A549 treated with RU486 at 1 μM for 4 hours (cell line): ENCODE measurements around the gene NEK9. TPM values are rescaled to one million over a fixed set of nuclear protein-coding genes. Genes with fewer than 3 reads are reported as not detected.

Experiments
- total RNA-seq: library from RNA; stranded (reverse); fragments of 200-300 nt; extraction: Qiagen RNA extraction; gene quantifications from 5 replicates; pipeline ENCODE4 v1.2.3, GENCODE V29; 2022; ENCODE audit warnings: low read depth

NEK9 gene
- 23.4 to 37.1 TPM (median 30.2 TPM) in 5 replicates for total RNA-seq

GRCh38 chr14:75126679-75127473 lies at the start of gene NEK9:
NEK9 (minus strand) TSS chr14:75127048; CDS start chr14:75126921, 127 bp downstream.

GRCh38 chr14:75176142-75176820 lies 49.4 kb upstream of the NEK9 start, which contains the start of gene TMED10:
TMED10 (minus strand) TSS chr14:75176612; CDS start chr14:75176579, 33 bp downstream.

GRCh38 chr14:75069121-75069810 lies 57.6 kb downstream of the NEK9 start, which contains the start of gene ZC2HC1C:
ZC2HC1C (plus strand) TSS chr14:75069641; CDS start chr14:75070574, 933 bp downstream.

GRCh38 chr14:75063491-75064204 lies 63.2 kb downstream of the NEK9 start, which contains the start of gene ACYP1:
ACYP1 (minus strand) TSS chr14:75064024; CDS start chr14:75063553, 471 bp downstream.

GRCh38 chr14:75050852-75051555 lies 75.8 kb downstream of the NEK9 start, which contains the start of gene MLH3:
MLH3 (minus strand) TSS chr14:75051467; CDS start chr14:75049655, 1,812 bp downstream.

Other genes with a start within 250 kb of the NEK9 start
- 88.4 to 101 TPM (median 92.1 TPM) in 5 replicates for gene DLST, start 245.1 kb downstream of the NEK9 start, total RNA-seq
- gene RPS6KL1, start 203.8 kb downstream of the NEK9 start, total RNA-seq = 0.16 to 0.68 TPM (median 0.38 TPM) in 5 replicates
- 2.4 to 4.1 TPM (median 3.2 TPM) in 5 replicates for gene PGF, start 171.5 kb downstream of the NEK9 start, total RNA-seq
- 74.4 to 95.7 TPM (median 76.6 TPM) in 5 replicates for gene EIF2B2, start 124.1 kb downstream of the NEK9 start, total RNA-seq
- gene MLH3, start 75.6 kb downstream of the NEK9 start, total RNA-seq = 16.8 to 19.2 TPM (median 17.5 TPM) in 5 replicates
- 18.6 to 25.8 TPM (median 23.5 TPM) in 5 replicates for gene ACYP1, start 63.0 kb downstream of the NEK9 start, total RNA-seq
- 3.0 to 4.3 TPM (median 3.3 TPM) in 5 replicates for gene ZC2HC1C, start 57.4 kb downstream of the NEK9 start, total RNA-seq
- 253 to 294 TPM (median 266 TPM) in 5 replicates for gene TMED10, start 49.6 kb upstream of the NEK9 start, total RNA-seq
- 7.3 to 10.0 TPM (median 8.4 TPM) in 5 replicates for gene FOS, start 151.8 kb upstream of the NEK9 start, total RNA-seq